ENCODE results near the gene MLLT6. TPM values are rescaled to one million over a fixed set of nuclear protein-coding genes. Genes with fewer than 3 reads are reported as not detected.

Gene MLLT6
- total RNA-seq, 2 donors from 2014 or later: 251 to 263 TPM

GRCh38 chr17:38691154-38691553, 13.9 kb upstream of the MLLT6 start:
- no peak for ATAC-seq (replicated peaks in 1 of 2)
- no peak overlapping the region for H3K27ac Mint-ChIP-seq

DNA sequence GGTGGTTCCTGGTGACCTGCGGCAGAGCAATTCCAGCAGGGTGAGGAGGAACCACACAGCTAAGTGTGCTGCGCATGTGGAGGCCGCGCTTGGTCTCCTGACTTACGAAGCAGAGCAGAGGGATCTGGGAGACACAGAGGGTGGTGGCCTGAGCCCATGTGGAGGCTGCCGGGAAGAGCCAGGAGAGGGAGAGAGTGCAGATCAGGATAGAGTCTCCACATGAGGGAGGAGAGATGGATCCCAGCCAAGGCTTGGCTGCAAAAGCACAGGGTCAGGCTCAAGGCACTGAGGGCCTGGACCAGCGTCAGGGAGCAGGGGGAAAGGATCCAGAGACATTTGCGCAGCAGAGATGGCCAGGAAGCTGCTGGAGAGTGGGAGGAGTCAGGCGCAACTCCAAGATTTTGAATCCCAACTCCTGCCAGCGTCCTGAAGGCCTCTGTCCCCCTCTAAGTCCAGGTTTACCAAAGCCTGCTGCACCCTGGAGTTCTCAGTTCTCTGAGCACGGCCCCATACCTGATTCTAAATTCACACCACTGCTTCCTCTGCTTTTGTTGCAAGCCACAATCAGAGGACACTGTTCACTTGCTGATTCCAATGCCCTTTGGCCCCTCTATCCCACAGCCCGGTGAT, 11.3 kb upstream of the MLLT6 start:
- peaks cover 30% of the 10 kb centered on the region for H3K4me1 Mint-ChIP-seq (ENCODE audit: low read depth)
- no peak for ATAC-seq (replicated peaks in 1 of 2)
- H3K27ac Mint-ChIP-seq: no peak overlapping the region
- H3K4me3 Mint-ChIP-seq: no peak overlapping the region
- H3K9me3 Mint-ChIP-seq: no peaks in the 10 kb centered on the region
- no peak for DNase-seq
- H3K36me3 Mint-ChIP-seq (ENCODE audit: insufficient read depth in 2 of 2): no peaks in the 10 kb centered on the region
- H3K27me3 Mint-ChIP-seq (ENCODE audit: low read depth): peaks cover 6% of the 10 kb centered on the region

More at GRCh38 chr17:38691154-38691553, 13.9 kb upstream of the MLLT6 start:
- no peak for DNase-seq
- Mint-ChIP-seq H3K4me3 (no peak overlapping the region), H3K27me3 (ENCODE audit: low read depth) (peaks cover 6% of the 10 kb centered on the region), H3K4me1 (ENCODE audit: low read depth) (peaks cover 13% of the 10 kb centered on the region), H3K36me3 (ENCODE audit: insufficient read depth in 2 of 2) (no peaks in the 10 kb centered on the region), H3K9me3 (no peaks in the 10 kb centered on the region)

- H3K27ac Mint-ChIP-seq: peak overlapping the region; percentile 29
- no peaks in the 10 kb centered on the region for H3K27me3 Mint-ChIP-seq (ENCODE audit: low read depth)
- peaks cover 0 to 3% of the 10 kb centered on the region in 2 donors for H3K36me3 Mint-ChIP-seq (ENCODE audit: insufficient read depth in 2 of 2)
- H3K9me3 Mint-ChIP-seq: peaks cover 0 to 3% of the 10 kb centered on the region in 2 donors
- peaks cover 58% of the 10 kb centered on the region for H3K4me1 Mint-ChIP-seq (ENCODE audit: low read depth)
- no peak for DNase-seq
- peak overlapping the region in 1 of 2 donors; percentile 48 for H3K4me3 Mint-ChIP-seq
- ATAC-seq (replicated peaks in 1 of 2): no peak
Observed at GRCh38 chr17:38697061-38697820, 7.8 kb upstream of the MLLT6 start.

- H3K9me3 Mint-ChIP-seq: peaks cover 0 to 3% of the 10 kb centered on the region in 2 donors
- H3K4me3 Mint-ChIP-seq: no peak overlapping the region
- no peaks in the 10 kb centered on the region for H3K27me3 Mint-ChIP-seq (ENCODE audit: low read depth)
- peaks cover 2 to 3% of the 10 kb centered on the region in 2 donors for H3K36me3 Mint-ChIP-seq (ENCODE audit: insufficient read depth in 2 of 2)
- ATAC-seq (replicated peaks in 1 of 2) (no peak), DNase-seq (no peak)
- no peak overlapping the region for H3K27ac Mint-ChIP-seq
- H3K4me1 Mint-ChIP-seq (ENCODE audit: low read depth): peaks cover 58% of the 10 kb centered on the region
Observed at GRCh38 chr17:38698760-38699159, 6.3 kb upstream of the MLLT6 start.

DNA sequence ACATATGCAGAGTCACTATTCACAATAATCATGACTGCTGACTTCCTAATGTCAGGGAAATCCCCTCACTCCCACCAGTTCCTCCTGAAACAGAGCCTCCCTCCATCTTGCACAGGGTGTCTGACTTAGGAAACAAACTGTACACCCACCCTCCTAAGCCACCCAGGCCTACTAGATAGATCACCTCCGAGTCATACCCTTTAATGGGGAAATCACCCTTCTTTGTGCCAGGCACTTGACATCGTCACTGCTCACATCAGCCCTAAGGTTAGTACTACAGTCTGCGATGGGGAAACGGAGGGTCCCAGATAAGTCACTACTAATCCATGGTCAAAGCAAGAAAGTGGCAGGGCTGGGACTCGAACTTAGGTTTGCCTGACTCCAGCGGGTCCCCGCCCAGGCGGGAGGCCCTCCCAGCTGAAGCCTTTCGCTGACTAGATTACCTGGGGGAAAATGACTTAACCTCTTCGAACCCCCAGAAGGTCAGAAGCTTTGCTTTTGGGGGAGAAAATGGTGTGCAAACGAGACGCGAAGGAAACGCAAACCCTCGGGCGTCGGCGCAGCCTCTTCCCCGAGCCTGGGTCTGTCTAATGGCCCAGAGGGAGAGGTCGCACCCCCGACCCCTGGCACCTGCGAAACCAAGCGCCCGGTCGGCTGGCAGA, 3.4 kb upstream of the MLLT6 start:
- ATAC-seq (replicated peaks in 1 of 2) (peak; percentile 73 to 77), DNase-seq (peak; percentile 89 to 91)
- Mint-ChIP-seq H3K27ac (peak overlapping the region; percentile 92), H3K27me3 (ENCODE audit: low read depth) (no peaks in the 10 kb centered on the region), H3K9me3 (peaks cover 0 to 3% of the 10 kb centered on the region in 2 donors), H3K4me1 (ENCODE audit: low read depth) (peaks cover 48% of the 10 kb centered on the region), H3K4me3 (peak overlapping the region; percentile 59 to 86), H3K36me3 (ENCODE audit: insufficient read depth in 2 of 2) (peaks cover 11 to 14% of the 10 kb centered on the region in 2 donors)

GRCh38 chr17:38702166-38702915, 2.7 kb upstream of the MLLT6 start:
- Mint-ChIP-seq H3K36me3 (ENCODE audit: insufficient read depth in 2 of 2) (peaks cover 12 to 14% of the 10 kb centered on the region in 2 donors), H3K4me1 (ENCODE audit: low read depth) (peaks cover 48% of the 10 kb centered on the region), H3K27ac (peak overlapping the region; percentile 99), H3K27me3 (ENCODE audit: low read depth) (no peaks in the 10 kb centered on the region), H3K4me3 (peak overlapping the region; percentile 92 to 99), H3K9me3 (peaks cover 0 to 3% of the 10 kb centered on the region in 2 donors)
- ATAC-seq (replicated peaks in 1 of 2): peak; percentile 34 to 45
- DNase-seq: peak; percentile 86 to 87

- ATAC-seq (replicated peaks in 1 of 2) (no peak), DNase-seq (peak; percentile 45 to 51)
- peaks cover 16 to 18% of the 10 kb centered on the region in 2 donors for H3K36me3 Mint-ChIP-seq (ENCODE audit: insufficient read depth in 2 of 2)
- peaks cover 48% of the 10 kb centered on the region for H3K4me1 Mint-ChIP-seq (ENCODE audit: low read depth)
- H3K27me3 Mint-ChIP-seq (ENCODE audit: low read depth): no peaks in the 10 kb centered on the region
- H3K9me3 Mint-ChIP-seq: peaks cover 0 to 3% of the 10 kb centered on the region in 2 donors
- peak overlapping the region; percentile 99 for H3K27ac Mint-ChIP-seq
- H3K4me3 Mint-ChIP-seq: peak overlapping the region; percentile 92 to 99
Observed at GRCh38 chr17:38702916-38703741, 1.9 kb upstream of the MLLT6 start.

DNA sequence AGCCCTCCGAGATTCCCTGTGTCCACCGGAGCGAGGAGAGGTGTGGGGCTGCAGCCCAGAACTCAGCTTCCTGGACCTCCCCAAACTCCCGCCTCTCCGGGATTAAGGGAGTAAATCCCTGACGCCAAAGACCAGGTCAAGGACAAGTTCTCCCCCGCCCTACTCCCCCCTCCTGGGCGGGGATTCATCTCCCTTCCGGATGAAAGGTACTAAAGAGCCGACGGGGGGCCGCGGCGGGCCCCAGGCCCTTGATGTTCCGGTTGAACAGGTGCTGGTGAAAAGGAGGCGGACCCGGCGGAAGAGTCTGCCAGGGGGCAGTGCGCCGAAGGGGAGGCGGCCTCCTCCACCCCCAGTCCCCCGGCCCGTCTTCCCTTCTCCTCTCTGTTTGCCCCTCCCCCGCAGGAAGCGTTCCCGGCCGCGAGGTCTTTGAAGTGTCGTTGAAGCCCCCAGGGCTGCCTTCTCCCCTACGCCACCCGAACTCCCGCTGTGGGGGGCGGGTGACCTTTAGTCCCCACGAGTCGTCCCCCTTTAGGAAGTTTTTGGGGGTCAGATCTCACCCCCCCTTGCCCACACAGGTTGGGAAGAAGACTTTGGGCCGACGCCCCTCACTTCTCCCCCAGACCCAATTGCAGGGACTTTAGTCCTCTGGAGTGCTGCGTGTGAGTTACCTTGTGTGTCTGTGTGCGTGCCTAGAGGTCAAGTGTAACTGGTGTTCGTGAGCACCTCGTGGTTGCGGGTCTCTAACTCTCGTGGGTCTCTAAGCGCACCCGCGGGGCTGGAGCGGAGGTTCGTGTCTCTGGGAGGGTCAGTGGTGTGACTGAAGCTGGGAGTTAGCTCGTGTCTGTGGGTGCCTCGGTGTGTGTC, 1.1 kb upstream of the MLLT6 start:
- H3K4me1 Mint-ChIP-seq (ENCODE audit: low read depth): peaks cover 52% of the 10 kb centered on the region
- H3K4me3 Mint-ChIP-seq: peak overlapping the region; percentile 92 to 99
- DNase-seq (peak; percentile 88 to 89), ATAC-seq (replicated peaks in 1 of 2) (peak; percentile 6 to 21)
- H3K27me3 Mint-ChIP-seq (ENCODE audit: low read depth): no peaks in the 10 kb centered on the region
- H3K27ac Mint-ChIP-seq: peak overlapping the region; percentile 99
- peaks cover 19 to 21% of the 10 kb centered on the region in 2 donors for H3K36me3 Mint-ChIP-seq (ENCODE audit: insufficient read depth in 2 of 2)
- H3K9me3 Mint-ChIP-seq: peaks cover 0 to 3% of the 10 kb centered on the region in 2 donors

DNA sequence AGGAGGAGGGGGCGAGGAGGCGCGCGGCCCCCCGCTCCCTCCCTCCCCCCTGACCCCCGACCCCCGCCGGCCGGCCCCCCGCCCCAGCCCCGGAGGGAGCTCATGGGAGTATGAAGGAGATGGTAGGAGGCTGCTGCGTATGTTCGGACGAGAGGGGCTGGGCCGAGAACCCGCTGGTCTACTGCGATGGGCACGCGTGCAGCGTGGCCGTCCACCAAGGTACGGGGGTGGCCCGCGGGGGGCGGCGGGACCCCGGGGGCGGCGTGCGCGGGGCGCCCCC, 390 bp downstream of the MLLT6 start:
- H3K36me3 Mint-ChIP-seq (ENCODE audit: insufficient read depth in 2 of 2): peaks cover 19 to 32% of the 10 kb centered on the region in 2 donors
- H3K4me3 Mint-ChIP-seq: peak overlapping the region; percentile 92 to 99
- ATAC-seq (replicated peaks in 1 of 2): no peak
- no peak for DNase-seq
- no peak overlapping the region for H3K27ac Mint-ChIP-seq
- H3K9me3 Mint-ChIP-seq: no peaks in the 10 kb centered on the region
- no peaks in the 10 kb centered on the region for H3K27me3 Mint-ChIP-seq (ENCODE audit: low read depth)
- peaks cover 52% of the 10 kb centered on the region for H3K4me1 Mint-ChIP-seq (ENCODE audit: low read depth)

DNA sequence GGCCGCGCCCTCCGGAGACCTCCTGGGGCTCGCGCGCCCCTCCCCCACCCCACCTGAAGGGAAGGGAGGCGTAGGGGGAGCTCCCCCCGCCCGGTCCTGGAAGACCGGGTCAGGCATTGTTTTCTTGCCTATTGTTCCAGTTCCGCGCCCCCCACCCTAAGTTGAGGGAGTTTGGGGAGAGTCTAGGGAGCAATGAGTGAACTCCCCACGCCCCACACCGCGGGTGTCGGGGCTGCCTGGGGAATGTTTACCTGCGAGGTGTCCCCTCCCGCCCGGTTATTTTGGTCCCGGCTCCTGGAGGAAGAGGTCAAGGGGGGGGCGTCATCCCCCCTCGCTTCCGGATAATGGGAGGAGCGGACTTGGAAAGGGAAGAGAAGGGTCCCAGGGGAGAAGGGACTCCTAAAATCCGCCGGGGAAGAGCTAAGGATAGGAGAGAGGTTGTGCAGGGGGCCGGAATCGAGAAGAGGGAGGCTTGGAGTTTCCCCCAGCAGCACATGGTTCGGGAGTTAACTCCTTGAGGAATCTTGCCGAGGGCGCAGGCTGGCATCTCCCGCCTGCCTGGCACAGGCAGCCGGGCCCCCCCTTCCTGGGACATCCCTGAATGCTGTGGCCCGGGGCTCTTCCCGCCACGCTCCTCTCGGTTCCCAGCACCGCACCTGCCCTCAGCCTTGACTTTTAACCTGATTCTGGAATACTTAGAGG, 881 bp downstream of the MLLT6 start:
- no peak for ATAC-seq (replicated peaks in 1 of 2)
- Mint-ChIP-seq H3K4me1 (ENCODE audit: low read depth) (peaks cover 53% of the 10 kb centered on the region), H3K36me3 (ENCODE audit: insufficient read depth in 2 of 2) (peaks cover 19 to 32% of the 10 kb centered on the region in 2 donors), H3K27me3 (ENCODE audit: low read depth) (no peaks in the 10 kb centered on the region), H3K9me3 (no peaks in the 10 kb centered on the region), H3K4me3 (peak overlapping the region; percentile 92 to 95), H3K27ac (peak overlapping the region; percentile 84)
- peak; percentile 25 to 35 for DNase-seq

Data from activated T-cell treated with anti-CD3 and anti-CD28 coated beads, Interleukin-2, amount 50 U/mL, for 72 hours (primary cell).